ENCODE data around the gene IL26. TPM values are rescaled to one million over a fixed set of nuclear protein-coding genes. Genes with fewer than 3 reads are reported as not detected.

Gene IL26
- total RNA-seq, 6 donors from 2014 or later = not detected

DNA sequence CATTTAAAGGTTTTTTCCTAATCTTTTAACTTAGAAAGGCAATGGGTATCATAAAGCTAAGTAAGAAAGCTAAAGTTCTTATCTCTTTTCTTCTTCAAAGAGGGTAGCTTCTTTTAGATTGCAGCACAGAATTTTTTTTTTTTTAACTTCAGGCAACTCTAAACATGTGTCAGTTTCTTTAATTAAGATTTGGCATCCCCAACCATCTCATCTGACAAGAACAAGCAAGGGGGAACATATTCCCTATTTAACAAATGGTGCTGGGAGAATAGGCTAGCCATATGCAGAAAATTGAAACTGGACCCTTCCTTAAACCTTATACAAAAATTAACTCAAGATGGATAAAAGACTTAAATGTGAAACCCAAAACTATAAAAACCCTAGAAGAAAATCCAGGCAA, 51.8 kb downstream of the IL26 start:
- no peak for DNase-seq
- H3K4me3 ChIP-seq = no peak overlapping the region
- no peak for ATAC-seq (ENCODE audit: low FRiP score in 2 of 2)
- no peaks in the 10 kb centered on the region for H3K4me1 ChIP-seq
- no peak overlapping the region for H3K27ac ChIP-seq
- TF ChIP-seq POLR2AphosphoS5 (IDR thresholded peaks at IDR 0.05) = no peak
- TF ChIP-seq, protein P1, sequence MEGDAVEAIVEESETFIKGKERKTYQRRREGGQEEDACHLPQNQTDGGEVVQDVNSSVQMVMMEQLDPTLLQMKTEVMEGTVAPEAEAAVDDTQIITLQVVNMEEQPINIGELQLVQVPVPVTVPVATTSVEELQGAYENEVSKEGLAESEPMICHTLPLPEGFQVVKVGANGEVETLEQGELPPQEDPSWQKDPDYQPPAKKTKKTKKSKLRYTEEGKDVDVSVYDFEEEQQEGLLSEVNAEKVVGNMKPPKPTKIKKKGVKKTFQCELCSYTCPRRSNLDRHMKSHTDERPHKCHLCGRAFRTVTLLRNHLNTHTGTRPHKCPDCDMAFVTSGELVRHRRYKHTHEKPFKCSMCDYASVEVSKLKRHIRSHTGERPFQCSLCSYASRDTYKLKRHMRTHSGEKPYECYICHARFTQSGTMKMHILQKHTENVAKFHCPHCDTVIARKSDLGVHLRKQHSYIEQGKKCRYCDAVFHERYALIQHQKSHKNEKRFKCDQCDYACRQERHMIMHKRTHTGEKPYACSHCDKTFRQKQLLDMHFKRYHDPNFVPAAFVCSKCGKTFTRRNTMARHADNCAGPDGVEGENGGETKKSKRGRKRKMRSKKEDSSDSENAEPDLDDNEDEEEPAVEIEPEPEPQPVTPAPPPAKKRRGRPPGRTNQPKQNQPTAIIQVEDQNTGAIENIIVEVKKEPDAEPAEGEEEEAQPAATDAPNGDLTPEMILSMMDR (IDR thresholded peaks at IDR 0.05) = no peak
- TF ChIP-seq POLR2A (IDR thresholded peaks at IDR 0.05) = no peak
- TF ChIP-seq EP300 (IDR thresholded peaks at IDR 0.05) = no peak
- no peaks in the 10 kb centered on the region for H3K9me3 ChIP-seq
- H3K36me3 ChIP-seq = no peaks in the 10 kb centered on the region
- H3K27me3 ChIP-seq = no peaks in the 10 kb centered on the region

DNA sequence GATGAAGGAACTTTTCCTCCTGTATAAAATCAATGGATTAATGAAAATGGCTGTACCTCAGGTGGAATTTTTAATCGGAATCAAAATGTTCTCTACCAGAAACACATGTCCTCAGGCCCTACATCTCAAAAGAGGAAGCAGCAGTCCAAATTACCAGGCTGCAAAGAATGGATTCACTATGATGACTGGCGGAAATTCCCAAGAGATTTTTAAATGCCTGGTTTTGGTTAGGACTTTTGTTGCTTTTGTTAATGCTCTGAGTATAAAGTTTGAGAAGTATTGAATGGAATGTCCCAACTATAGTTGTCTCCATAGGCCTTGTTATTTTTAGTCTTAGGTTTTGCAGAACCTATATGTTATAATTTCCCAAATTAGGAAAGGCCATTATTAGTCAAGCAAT, 54.9 kb downstream of the IL26 start:
- no peak overlapping the region for H3K4me3 ChIP-seq
- TF ChIP-seq EP300 (IDR thresholded peaks at IDR 0.05) (no peak), POLR2A (IDR thresholded peaks at IDR 0.05) (no peak), POLR2AphosphoS5 (IDR thresholded peaks at IDR 0.05) (no peak)
- TF ChIP-seq, protein P1 (IDR thresholded peaks at IDR 0.05) = no peak
- no peaks in the 10 kb centered on the region for H3K9me3 ChIP-seq
- H3K36me3 ChIP-seq = no peaks in the 10 kb centered on the region
- no peaks in the 10 kb centered on the region for H3K4me1 ChIP-seq
- DNase-seq (no peak), ATAC-seq (ENCODE audit: low FRiP score in 2 of 2) (no peak)
- no peaks in the 10 kb centered on the region for H3K27me3 ChIP-seq
- H3K27ac ChIP-seq = no peak overlapping the region
- WGBS, 2 donors = 94 to 98% methylated on average over 2 of the region's 2 CpGs

DNA sequence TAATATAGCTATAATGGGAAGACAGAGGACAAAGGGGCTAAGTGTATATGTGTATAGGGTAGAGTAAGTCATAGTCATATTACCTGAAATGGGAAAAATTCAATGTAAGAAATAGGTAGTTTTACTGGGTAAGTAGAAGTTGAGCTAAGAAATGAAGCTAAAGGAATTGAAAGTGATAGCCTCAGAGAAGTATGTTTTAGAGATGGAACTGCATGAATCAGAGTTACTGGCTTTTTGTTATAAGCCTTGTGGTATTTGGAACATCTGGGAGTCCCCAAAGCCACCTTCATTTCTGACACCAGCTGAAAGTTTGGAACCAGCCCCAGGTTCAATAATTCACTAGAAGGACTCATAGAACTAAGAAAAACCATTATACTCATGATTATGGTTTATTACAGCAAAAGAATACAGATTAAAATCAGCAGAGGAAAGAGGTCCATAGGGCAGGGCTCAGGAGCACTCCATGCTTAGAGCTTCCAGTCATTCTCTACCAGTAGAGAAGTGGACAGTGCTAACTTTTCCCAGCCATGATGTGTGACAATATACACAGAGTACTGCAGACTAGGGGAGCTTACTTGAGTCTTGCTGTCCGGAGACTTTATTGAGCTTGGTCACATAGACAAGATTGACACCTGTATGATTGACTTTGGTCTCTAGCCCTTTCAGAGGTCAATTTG, 56.3 kb downstream of the IL26 start:
- Histone ChIP-seq H3K9me3 (no peaks in the 10 kb centered on the region), H3K36me3 (no peaks in the 10 kb centered on the region), H3K4me3 (no peak overlapping the region), H3K27me3 (no peaks in the 10 kb centered on the region), H3K27ac (no peak overlapping the region), H3K4me1 (no peaks in the 10 kb centered on the region)
- WGBS, 2 donors = 60 to 78% methylated on average over 1 of the region's 1 CpG
- no peak for TF ChIP-seq POLR2AphosphoS5 (IDR thresholded peaks at IDR 0.05)
- TF ChIP-seq POLR2A (IDR thresholded peaks at IDR 0.05) = no peak
- TF ChIP-seq, protein P1 (IDR thresholded peaks at IDR 0.05) = no peak
- no peak for TF ChIP-seq EP300 (IDR thresholded peaks at IDR 0.05)
- DNase-seq = no peak
- no peak for ATAC-seq (ENCODE audit: low FRiP score in 2 of 2)

DNA sequence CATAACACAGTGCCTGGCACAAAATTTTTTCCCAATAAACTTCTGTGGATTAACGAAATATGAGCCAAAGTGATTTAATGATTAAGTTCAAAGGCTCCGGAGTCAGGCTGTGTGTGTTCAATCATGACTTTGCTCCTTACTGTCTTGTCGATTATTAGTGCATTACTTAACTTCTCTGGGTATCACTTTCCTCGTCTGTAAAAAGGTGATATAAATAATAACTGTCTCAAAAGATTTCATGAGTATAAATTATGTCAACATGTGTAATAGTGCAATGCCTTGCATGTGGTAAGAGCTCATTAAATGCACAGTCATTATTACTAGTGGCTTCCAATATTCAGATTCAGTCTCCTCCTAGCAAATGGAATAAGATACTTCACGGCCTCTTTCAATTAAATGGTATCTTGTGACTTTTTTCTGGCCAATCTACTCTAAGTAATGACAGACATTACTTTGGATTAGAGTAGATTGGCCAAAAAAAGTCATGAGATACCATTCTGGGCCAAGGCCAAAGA, 59.2 kb downstream of the IL26 start:
- Histone ChIP-seq H3K4me3 (no peak overlapping the region), H3K36me3 (no peaks in the 10 kb centered on the region), H3K4me1 (no peaks in the 10 kb centered on the region), H3K27me3 (no peaks in the 10 kb centered on the region), H3K9me3 (no peaks in the 10 kb centered on the region), H3K27ac (no peak overlapping the region)
- TF ChIP-seq EP300 (IDR thresholded peaks at IDR 0.05) (no peak), POLR2A (IDR thresholded peaks at IDR 0.05) (no peak), POLR2AphosphoS5 (IDR thresholded peaks at IDR 0.05) (no peak)
- TF ChIP-seq, protein P1 (IDR thresholded peaks at IDR 0.05) = no peak
- DNase-seq (no peak), ATAC-seq (ENCODE audit: low FRiP score in 2 of 2) (no peak)
- WGBS, 2 donors = 65 to 79% methylated on average over 5 of the region's 5 CpGs

DNA sequence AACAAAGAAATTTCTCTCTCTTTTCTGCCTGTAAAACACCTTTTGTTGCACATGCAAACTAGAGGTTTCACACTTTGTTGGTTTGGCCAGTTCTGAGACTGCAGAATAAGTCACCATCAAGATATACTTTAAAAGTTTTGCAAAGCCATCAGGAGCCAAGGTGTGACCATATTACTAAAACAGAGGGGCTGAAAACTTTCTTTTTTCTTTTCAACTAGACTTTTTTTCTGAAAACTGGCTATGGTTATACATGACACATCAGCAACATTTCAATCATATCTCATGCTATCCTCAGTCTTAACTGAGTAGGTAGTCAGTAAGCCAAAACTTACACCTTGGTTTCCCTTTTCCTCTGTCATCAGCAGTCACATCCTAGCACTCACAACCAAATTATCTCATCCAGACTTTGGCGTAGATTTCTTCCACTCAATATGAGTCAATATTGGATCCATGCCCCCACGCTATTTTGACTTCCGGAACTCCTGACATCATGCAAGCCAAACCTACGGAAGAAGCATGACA, 62.0 kb downstream of the IL26 start:
- Histone ChIP-seq H3K36me3 (no peaks in the 10 kb centered on the region), H3K4me3 (no peak overlapping the region), H3K4me1 (no peaks in the 10 kb centered on the region), H3K9me3 (no peaks in the 10 kb centered on the region), H3K27me3 (no peaks in the 10 kb centered on the region), H3K27ac (no peak overlapping the region)
- WGBS, 2 donors = 91 to 92% methylated on average over 4 of the region's 4 CpGs
- DNase-seq = no peak
- TF ChIP-seq POLR2AphosphoS5 (IDR thresholded peaks at IDR 0.05) = no peak
- TF ChIP-seq POLR2A (IDR thresholded peaks at IDR 0.05) = no peak
- TF ChIP-seq, protein P1 (IDR thresholded peaks at IDR 0.05) = no peak
- no peak for TF ChIP-seq EP300 (IDR thresholded peaks at IDR 0.05)
- no peak for ATAC-seq (ENCODE audit: low FRiP score in 2 of 2)

Measured in upper lobe of left lung (tissue), 6 donors.